ENCODE data around the gene UROC1.
A peak's percentile ranks its signal among the peaks of the same experiment; 100 is the strongest.

UROC1 gene

DNA sequence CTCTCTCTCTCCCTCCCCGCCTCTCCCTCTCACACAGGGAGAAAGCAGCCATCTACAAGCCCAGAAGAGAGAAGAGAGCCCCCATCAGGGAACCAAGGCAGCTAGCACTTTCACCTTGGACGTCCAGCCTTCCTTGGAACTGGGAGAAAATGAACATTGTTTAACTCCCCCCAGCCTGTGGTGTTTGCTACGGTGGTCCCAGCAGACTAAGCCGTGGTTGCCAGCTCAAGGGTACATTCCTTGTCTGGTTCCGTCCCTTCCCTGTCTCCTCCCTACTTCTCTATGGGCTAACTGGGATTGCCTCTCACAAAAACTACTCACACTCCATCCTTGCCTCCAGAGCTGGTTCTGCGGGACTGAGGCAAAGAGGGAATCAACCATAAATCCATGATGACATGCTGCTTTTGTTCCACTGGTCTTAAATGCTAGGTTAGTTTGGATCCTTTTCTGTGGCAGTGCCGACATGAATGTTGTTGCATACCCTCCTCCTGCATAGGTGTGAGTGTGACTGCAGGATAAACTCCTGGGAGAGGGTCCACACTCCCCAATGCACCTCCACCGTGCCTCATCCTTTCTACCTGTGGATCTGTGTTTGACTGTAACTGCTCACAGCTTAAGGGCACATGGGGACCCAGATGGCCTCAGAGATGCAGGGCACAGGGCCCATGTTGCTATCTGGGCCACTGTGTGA is 29.1 kb upstream of the UROC1 start:
- Histone ChIP-seq H4K8ac (ENCODE audit: low read depth, low read length) (no peak overlapping the region), H3K27ac (replicated peaks; ENCODE audit: low read length) (no peak overlapping the region), H3K4me2 (ENCODE audit: insufficient read depth, low read length, poor library complexity, severe bottlenecking) (no peak overlapping the region), H3K4ac (ENCODE audit: low read length) (no peak overlapping the region), H3K36me3 (replicated peaks in 1 of 2; ENCODE audit: control insufficient read depth in 2 of 2, insufficient read depth in 2 of 2, low read length in 2 of 2) (no peaks in the 10 kb centered on the region), H2AFZ (ENCODE audit: low read length) (no peak overlapping the region), H2AK5ac (ENCODE audit: low read depth, low read length) (no peak overlapping the region), H2BK15ac (ENCODE audit: low read length) (no peak overlapping the region), H2BK5ac (ENCODE audit: low read length) (no peak overlapping the region), H3K79me1 (ENCODE audit: low read depth, low read length) (no peaks in the 10 kb centered on the region), H3K23ac (ENCODE audit: low read depth, low read length, poor library complexity) (no peak overlapping the region), H2BK12ac (ENCODE audit: low read length) (no peak overlapping the region), H4K91ac (ENCODE audit: low read depth, low read length, poor library complexity) (no peak overlapping the region), H3K4me3 (ENCODE audit: low read length in 2 of 2) (no peak overlapping the region), H3K14ac (ENCODE audit: low read length) (no peak overlapping the region), H3K4me1 (ENCODE audit: control insufficient read depth in 2 of 2, insufficient read depth in 1 of 2, low read depth in 1 of 2, low read length in 2 of 2) (peaks cover 12 to 21% of the 10 kb centered on the region in 2 donors), H3K18ac (ENCODE audit: low read length) (no peak overlapping the region), H3K27me3 (ENCODE audit: control insufficient read depth in 3 of 3, insufficient read depth in 3 of 3, low read depth in 1 of 3, low read length in 3 of 3) (peaks cover 0 to 40% (median 2%) of the 10 kb centered on the region in 3 experiments), H2BK120ac (ENCODE audit: low read depth, low read length) (no peak overlapping the region), H3K9ac (ENCODE audit: low read depth, low read length, poor library complexity) (no peak overlapping the region), H3K9me3 (replicated peaks in 1 of 2; ENCODE audit: control insufficient read depth in 2 of 2, insufficient read depth in 1 of 2, low read depth in 1 of 2, low read length in 2 of 2) (no peaks in the 10 kb centered on the region)
- DNase-seq (ENCODE audit: low spot score): no peak
- WGBS, 2 donors (ENCODE audit: extremely low coverage in 2 of 2, insufficient read length in 2 of 2, insufficient replicate concordance in 1 of 2): no CpG with 5 or more reads among the region's 8 CpGs

DNA sequence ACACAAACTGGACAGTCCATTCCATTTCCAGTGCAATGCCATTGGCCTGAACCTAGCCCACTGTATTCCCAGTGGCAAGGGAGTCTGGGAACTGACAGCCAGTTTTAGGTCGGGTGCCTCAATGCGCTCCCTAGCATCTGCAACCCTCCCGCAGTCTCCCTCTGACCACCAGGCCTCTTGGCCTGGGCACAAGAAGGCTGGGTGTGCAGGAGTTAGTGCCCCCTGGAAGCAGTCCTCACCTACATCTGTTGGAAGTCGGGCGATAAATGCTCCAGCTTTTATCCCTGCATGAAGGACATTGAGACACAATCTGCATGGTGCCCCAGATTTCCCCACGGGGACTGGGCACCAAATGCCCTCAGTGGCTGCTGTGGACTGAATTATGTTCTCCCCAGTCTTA is 28.4 kb upstream of the UROC1 start:
- Histone ChIP-seq H3K4ac (ENCODE audit: low read length) (no peak overlapping the region), H3K4me3 (ENCODE audit: low read length in 2 of 2) (no peak overlapping the region), H2BK120ac (ENCODE audit: low read depth, low read length) (no peak overlapping the region), H3K23ac (ENCODE audit: low read depth, low read length, poor library complexity) (no peak overlapping the region), H3K9me3 (replicated peaks in 1 of 2; ENCODE audit: control insufficient read depth in 2 of 2, insufficient read depth in 1 of 2, low read depth in 1 of 2, low read length in 2 of 2) (no peaks in the 10 kb centered on the region), H2AK5ac (ENCODE audit: low read depth, low read length) (no peak overlapping the region), H3K14ac (ENCODE audit: low read length) (no peak overlapping the region), H2BK15ac (ENCODE audit: low read length) (no peak overlapping the region), H2BK5ac (ENCODE audit: low read length) (no peak overlapping the region), H3K36me3 (replicated peaks in 1 of 2; ENCODE audit: control insufficient read depth in 2 of 2, insufficient read depth in 2 of 2, low read length in 2 of 2) (no peaks in the 10 kb centered on the region), H2AFZ (ENCODE audit: low read length) (no peak overlapping the region), H3K4me1 (ENCODE audit: control insufficient read depth in 2 of 2, insufficient read depth in 1 of 2, low read depth in 1 of 2, low read length in 2 of 2) (peaks cover 12 to 21% of the 10 kb centered on the region in 2 donors), H2BK12ac (ENCODE audit: low read length) (no peak overlapping the region), H3K4me2 (ENCODE audit: insufficient read depth, low read length, poor library complexity, severe bottlenecking) (no peak overlapping the region), H4K8ac (ENCODE audit: low read depth, low read length) (no peak overlapping the region), H3K79me1 (ENCODE audit: low read depth, low read length) (no peaks in the 10 kb centered on the region), H3K18ac (ENCODE audit: low read length) (no peak overlapping the region), H3K27ac (replicated peaks; ENCODE audit: low read length) (no peak overlapping the region), H3K9ac (ENCODE audit: low read depth, low read length, poor library complexity) (no peak overlapping the region), H3K27me3 (ENCODE audit: control insufficient read depth in 3 of 3, insufficient read depth in 3 of 3, low read depth in 1 of 3, low read length in 3 of 3) (peaks cover 0 to 40% (median 2%) of the 10 kb centered on the region in 3 experiments), H4K91ac (ENCODE audit: low read depth, low read length, poor library complexity) (no peak overlapping the region)
- no CpG with 5 or more reads among the region's 6 CpGs for WGBS, 2 donors (ENCODE audit: extremely low coverage in 2 of 2, insufficient read length in 2 of 2, insufficient replicate concordance in 1 of 2)
- no peak for DNase-seq (ENCODE audit: low spot score)

DNA sequence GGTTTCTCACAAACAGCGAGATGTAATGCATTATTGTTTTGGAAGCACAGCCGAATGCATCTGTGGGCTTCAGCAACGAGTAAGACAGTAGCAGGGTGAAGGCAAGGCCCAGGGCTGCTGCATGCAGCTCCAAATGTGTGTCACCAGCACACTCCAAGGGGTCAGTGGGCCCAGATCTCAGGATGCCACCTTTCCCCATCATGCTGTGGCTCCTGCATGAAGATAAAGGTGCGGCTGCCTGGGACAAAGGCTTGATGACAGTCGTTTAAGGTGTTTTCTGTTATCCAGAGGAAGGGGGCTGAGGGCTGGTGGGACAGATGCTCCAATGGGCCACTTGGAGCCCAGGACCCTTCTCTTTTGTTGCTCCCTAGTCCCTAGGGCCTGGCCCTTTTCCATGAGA is 28.0 kb upstream of the UROC1 start:
- Histone ChIP-seq H3K9ac (ENCODE audit: low read depth, low read length, poor library complexity) (no peak overlapping the region), H3K18ac (ENCODE audit: low read length) (peak overlapping the region; percentile 33), H3K27ac (replicated peaks; ENCODE audit: low read length) (no peak overlapping the region), H3K9me3 (replicated peaks in 1 of 2; ENCODE audit: control insufficient read depth in 2 of 2, insufficient read depth in 1 of 2, low read depth in 1 of 2, low read length in 2 of 2) (no peaks in the 10 kb centered on the region), H2BK120ac (ENCODE audit: low read depth, low read length) (no peak overlapping the region), H3K14ac (ENCODE audit: low read length) (no peak overlapping the region), H4K91ac (ENCODE audit: low read depth, low read length, poor library complexity) (no peak overlapping the region), H3K4ac (ENCODE audit: low read length) (no peak overlapping the region), H4K8ac (ENCODE audit: low read depth, low read length) (no peak overlapping the region), H2BK12ac (ENCODE audit: low read length) (no peak overlapping the region), H3K4me3 (ENCODE audit: low read length in 2 of 2) (no peak overlapping the region), H2AK5ac (ENCODE audit: low read depth, low read length) (no peak overlapping the region), H2AFZ (ENCODE audit: low read length) (no peak overlapping the region), H3K4me1 (ENCODE audit: control insufficient read depth in 2 of 2, insufficient read depth in 1 of 2, low read depth in 1 of 2, low read length in 2 of 2) (peaks cover 12 to 16% of the 10 kb centered on the region in 2 donors), H3K23ac (ENCODE audit: low read depth, low read length, poor library complexity) (no peak overlapping the region), H3K27me3 (ENCODE audit: control insufficient read depth in 3 of 3, insufficient read depth in 3 of 3, low read depth in 1 of 3, low read length in 3 of 3) (peaks cover 0 to 40% (median 2%) of the 10 kb centered on the region in 3 experiments), H3K4me2 (ENCODE audit: insufficient read depth, low read length, poor library complexity, severe bottlenecking) (no peak overlapping the region), H3K79me1 (ENCODE audit: low read depth, low read length) (no peaks in the 10 kb centered on the region), H3K36me3 (replicated peaks in 1 of 2; ENCODE audit: control insufficient read depth in 2 of 2, insufficient read depth in 2 of 2, low read length in 2 of 2) (no peaks in the 10 kb centered on the region), H2BK5ac (ENCODE audit: low read length) (no peak overlapping the region), H2BK15ac (ENCODE audit: low read length) (no peak overlapping the region)
- no CpG with 5 or more reads among the region's 5 CpGs for WGBS, 2 donors (ENCODE audit: extremely low coverage in 2 of 2, insufficient read length in 2 of 2, insufficient replicate concordance in 1 of 2)
- DNase-seq (ENCODE audit: low spot score): no peak

DNA sequence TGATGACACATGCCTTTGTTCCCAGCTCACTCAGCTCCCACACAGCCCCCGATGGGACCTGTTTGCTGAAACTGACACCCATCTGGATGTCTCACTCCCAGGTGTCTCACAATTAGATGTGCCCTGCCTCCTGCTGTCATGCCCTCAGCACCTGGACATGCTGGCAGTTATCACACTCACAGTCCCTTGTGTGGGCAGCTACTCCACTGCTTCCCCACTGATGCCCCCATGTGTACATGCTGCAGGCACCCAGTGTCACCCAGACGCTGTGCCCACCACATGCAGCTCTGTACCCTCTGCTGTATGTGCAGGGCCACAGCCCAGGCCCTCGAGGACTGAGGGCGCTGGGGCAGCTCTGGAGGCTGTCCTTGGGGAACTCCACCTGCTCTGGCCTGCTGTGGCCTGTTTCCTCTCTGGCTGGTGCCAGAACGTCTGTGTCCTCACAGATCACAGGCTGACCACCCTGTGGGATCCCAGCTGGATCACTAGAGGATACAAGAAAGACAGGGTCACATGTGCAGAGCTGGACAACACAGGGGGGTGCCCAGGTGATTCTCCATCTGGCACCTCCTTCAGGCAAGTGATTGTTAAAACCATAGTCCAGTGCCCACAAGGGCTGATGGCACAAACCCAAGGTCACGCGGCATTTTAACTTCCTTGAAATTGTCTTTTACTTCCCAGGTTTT is 27.2 kb upstream of the UROC1 start:
- WGBS, 2 donors (ENCODE audit: extremely low coverage in 2 of 2, insufficient read length in 2 of 2, insufficient replicate concordance in 1 of 2): no CpG with 5 or more reads among the region's 7 CpGs
- H3K14ac ChIP-seq (ENCODE audit: low read length): peak overlapping the region; percentile 15
- no peak for DNase-seq (ENCODE audit: low spot score)

More for the DNA sequence above, 27.2 kb upstream of the UROC1 start:
- Histone ChIP-seq H2BK5ac (ENCODE audit: low read length) (no peak overlapping the region), H3K23ac (ENCODE audit: low read depth, low read length, poor library complexity) (no peak overlapping the region), H3K18ac (ENCODE audit: low read length) (peak overlapping the region; percentile 51), H3K9ac (ENCODE audit: low read depth, low read length, poor library complexity) (no peak overlapping the region), H3K79me1 (ENCODE audit: low read depth, low read length) (no peaks in the 10 kb centered on the region), H3K4me1 (ENCODE audit: control insufficient read depth in 2 of 2, insufficient read depth in 1 of 2, low read depth in 1 of 2, low read length in 2 of 2) (peaks cover 10 to 11% of the 10 kb centered on the region in 2 donors), H3K4me2 (ENCODE audit: insufficient read depth, low read length, poor library complexity, severe bottlenecking) (no peak overlapping the region), H3K27me3 (ENCODE audit: control insufficient read depth in 3 of 3, insufficient read depth in 3 of 3, low read depth in 1 of 3, low read length in 3 of 3) (peaks cover 0 to 38% (median 2%) of the 10 kb centered on the region in 3 experiments), H4K91ac (ENCODE audit: low read depth, low read length, poor library complexity) (no peak overlapping the region), H2BK120ac (ENCODE audit: low read depth, low read length) (no peak overlapping the region), H3K4ac (ENCODE audit: low read length) (no peak overlapping the region), H3K9me3 (replicated peaks in 1 of 2; ENCODE audit: control insufficient read depth in 2 of 2, insufficient read depth in 1 of 2, low read depth in 1 of 2, low read length in 2 of 2) (no peaks in the 10 kb centered on the region), H2BK15ac (ENCODE audit: low read length) (no peak overlapping the region), H2BK12ac (ENCODE audit: low read length) (no peak overlapping the region), H2AFZ (ENCODE audit: low read length) (no peak overlapping the region), H2AK5ac (ENCODE audit: low read depth, low read length) (no peak overlapping the region), H3K36me3 (replicated peaks in 1 of 2; ENCODE audit: control insufficient read depth in 2 of 2, insufficient read depth in 2 of 2, low read length in 2 of 2) (no peaks in the 10 kb centered on the region), H3K27ac (replicated peaks; ENCODE audit: low read length) (no peak overlapping the region), H4K8ac (ENCODE audit: low read depth, low read length) (no peak overlapping the region), H3K4me3 (ENCODE audit: low read length in 2 of 2) (no peak overlapping the region)
